CD4-positive, alpha-beta T cell treated with Interleukin-6 at 100 ng/mL for 8 hours (primary cell): ENCODE data around the gene ANKMY2.
A peak's percentile ranks its signal among the peaks of the same experiment; 100 is the strongest.

Source experiments
- DNase-seq: peaks from one replicate; pipeline ENCODE4 v3.0.0-alpha.2; 2020; ENCODE audit warnings: mixed read lengths, low spot score

Gene ANKMY2

DNA sequence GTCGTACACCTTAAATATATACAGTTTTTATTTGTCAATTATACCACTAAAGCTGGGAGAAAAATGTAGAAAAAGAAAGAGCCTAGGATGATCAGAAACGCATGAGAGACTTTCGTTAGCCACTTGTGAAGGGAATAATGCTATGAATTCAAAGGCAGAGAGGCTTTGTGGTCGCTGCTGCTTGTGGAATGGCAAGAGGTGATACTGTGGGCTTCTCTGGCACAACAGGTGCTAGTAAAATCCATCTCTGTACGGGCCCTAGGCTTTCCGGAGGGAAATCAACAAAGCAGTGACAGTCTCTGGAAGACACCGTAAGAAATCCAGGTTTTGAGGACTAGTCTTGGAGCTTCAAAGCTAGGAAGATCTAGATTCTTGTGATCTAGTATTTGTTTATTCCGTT is 66.3 kb downstream of the ANKMY2 start:
- DNase-seq = no peak

GRCh38 chr7:16571941-16572340 is 73.6 kb downstream of the ANKMY2 start:
- DNase-seq = no peak

- peak; percentile 16 for DNase-seq
Observed at GRCh38 chr7:16564909-16565426, 80.6 kb downstream of the ANKMY2 start.

- DNase-seq = no peak
Observed at GRCh38 chr7:16564023-16564380, 81.6 kb downstream of the ANKMY2 start.

DNA sequence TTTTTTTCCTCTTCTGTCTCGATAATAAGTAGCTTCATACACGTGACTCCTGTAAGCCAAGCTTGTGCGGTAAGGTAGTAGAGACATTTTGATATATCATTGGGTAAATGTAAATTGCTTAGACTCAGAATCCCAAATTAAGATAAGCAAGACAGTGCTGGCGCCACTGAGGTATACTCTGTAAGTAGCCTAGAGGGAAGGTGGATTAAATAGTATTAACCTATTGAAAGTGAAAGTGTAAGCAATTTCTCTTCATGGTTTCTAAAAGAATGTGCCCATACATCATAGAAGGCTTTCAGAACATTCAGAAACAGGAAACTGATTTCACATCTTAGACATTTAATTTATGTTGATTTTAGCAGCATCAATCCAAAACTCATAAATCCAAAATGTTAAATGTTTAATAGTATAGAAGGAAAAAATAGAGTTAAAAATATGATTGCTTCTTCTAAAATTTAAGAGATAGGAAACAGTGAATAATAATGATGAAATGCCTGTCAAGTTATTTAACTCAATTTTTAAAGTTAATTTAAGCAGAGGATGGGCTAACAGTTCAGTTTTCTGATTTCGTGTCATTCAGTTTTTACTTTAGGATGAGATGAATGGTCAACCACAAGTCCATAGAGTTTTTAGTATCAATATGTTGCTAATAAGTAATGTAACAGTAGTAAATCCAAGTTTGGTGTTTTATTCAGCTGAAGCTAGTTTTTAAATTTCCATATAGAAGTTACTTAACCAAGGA is 82.1 kb downstream of the ANKMY2 start:
- no peak for DNase-seq

- DNase-seq = no peak
Observed at GRCh38 chr7:16562456-16563220, 82.9 kb downstream of the ANKMY2 start.

- no peak for DNase-seq
Observed at GRCh38 chr7:16561943-16562342, 83.6 kb downstream of the ANKMY2 start.

DNA sequence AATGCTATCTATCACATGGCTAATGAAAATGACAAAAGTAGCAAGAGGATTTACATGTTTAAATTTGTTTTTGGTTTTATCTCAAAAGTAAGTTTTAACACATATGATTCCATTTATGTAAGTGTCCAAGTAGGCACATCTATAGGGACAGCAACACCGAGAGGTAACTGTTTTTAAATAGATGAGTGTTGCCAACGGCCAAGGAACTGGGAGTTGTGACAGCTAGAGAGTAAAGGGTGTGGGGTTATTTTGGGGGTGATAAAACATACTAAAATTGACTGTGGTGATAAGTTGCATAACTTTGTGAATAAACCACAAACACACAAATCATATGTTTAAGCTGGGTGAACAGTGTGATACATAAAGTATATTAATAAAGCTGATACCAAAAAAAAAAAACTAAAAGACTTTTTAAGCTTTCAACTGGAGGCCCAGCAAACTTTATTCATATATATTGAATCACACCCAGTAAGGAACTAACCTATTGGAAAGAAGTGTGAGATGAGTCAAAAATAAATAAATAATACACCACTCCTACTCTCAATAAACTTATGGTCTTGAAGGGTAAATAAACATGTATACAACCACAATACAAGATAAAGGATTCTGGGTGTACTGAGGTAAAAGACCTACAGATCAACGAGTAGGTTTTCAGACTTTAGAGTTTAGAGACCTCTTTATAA is 85.9 kb downstream of the ANKMY2 start:
- DNase-seq = no peak

DNA sequence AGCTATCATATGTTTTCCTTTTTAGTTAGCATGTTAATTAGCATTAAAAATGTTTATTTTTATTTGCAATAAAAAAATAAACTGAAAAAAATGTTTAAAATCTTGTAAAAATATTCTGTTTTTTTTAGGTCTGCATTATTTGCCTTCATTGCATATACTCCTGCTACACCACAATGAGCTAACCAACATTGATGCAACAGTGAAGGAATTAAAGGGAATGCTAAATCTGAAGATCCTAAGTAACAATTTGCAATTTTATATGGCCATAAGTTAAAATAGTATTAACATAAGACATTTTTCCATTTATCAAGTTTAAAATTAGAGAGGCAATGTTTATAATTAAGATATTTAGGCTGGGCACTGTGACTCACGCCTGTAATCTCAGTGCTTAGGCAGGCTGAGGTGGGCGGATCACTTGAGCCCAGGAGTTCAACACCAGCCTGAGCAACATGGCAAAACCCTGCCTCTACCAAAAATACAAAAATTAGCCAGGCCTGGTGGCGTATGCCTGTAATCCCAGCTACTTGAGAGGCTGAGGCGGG is 86.7 kb downstream of the ANKMY2 start:
- DNase-seq = no peak

DNA sequence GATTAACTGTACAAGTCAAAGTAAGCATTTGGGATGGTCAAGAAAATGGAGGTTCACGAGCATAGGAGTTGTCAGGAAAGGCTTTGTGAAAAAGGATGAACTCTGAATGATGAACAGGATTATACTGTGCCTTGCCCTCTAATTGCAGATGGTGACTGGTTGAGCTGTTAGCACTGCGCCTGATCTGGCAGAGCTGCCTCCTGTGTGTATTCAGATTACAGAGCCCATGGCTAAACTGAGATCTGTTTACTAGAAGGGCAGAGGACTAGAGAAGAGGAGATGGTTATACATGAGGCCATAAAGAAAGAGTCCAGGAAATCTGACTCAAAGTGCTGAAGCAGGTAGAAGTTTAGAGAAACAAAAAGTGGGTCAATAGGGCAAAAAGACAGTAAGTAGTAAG is 89.2 kb downstream of the ANKMY2 start:
- DNase-seq = no peak

DNA sequence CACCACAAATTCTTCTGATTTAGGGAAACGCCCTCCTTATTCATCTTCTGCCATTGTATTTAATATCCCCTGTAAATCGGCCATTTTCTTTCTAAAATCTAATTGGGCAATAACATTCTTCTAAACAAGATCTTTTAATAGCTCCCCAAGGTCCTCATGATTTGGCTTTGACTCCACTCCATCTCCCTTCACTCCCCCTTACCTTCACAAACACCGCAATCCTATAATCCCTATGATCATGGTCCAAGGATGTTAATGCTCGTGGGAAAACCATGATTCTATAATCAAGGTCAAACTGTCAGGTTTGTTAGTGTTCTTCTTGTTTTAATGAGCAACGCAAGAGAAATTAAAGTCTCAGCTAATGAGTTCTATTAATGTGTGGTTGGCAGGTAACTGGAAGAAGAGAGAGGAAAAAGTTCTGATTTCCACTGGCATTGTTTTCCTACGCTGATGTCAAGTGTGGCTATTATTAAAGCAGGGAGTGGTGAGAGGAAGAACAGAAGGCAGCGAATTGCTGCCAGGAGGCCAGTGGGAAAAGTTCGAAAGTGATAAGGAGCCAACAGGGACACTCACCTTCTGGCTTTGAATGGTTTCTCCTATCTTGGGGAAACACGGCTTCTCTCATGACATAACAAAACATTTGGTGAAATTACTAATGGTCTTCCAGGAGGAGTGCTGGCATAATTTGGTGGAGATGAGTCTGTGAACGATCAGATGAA is 90.9 kb downstream of the ANKMY2 start:
- no peak for DNase-seq

- no peak for DNase-seq
Observed at GRCh38 chr7:16550671-16551070, 94.9 kb downstream of the ANKMY2 start.
